Measurements from ENCODE around the gene ETHE1.

GRCh38 chr19:43479961-43480561, 46.9 kb downstream of the ETHE1 start:
- TF ChIP-seq POLR2A (IDR thresholded peaks at IDR 0.05; ENCODE audit: extremely low read depth, insufficient read length) (no peak), MYC (IDR thresholded peaks at IDR 0.05; ENCODE audit: low read depth, low read length) (no peak)

Measured in NB4 (cell line).